Thyroid gland (tissue), 4 donors: Measurements from ENCODE around the gene ZNF611. TPM values are rescaled to one million over a fixed set of nuclear protein-coding genes. Genes with fewer than 3 reads are reported as not detected.
"Not testable (repeated sequence)": the region's sequence is repeated elsewhere in the genome, so short reads cannot be mapped to it uniquely, and the experiment has no call there.

ENCODE experiments used
- DNase-seq, 2 donors: peaks; one replicate each; pipeline ENCODE4 v3.0.0-alpha.2; 2019
- H3K27ac ChIP-seq, 3 donors: fragments of 200-600 bp; sonication (generic); 1 replicate in 2 of 3; 2 replicates in 1 of 3; pipeline ENCODE4 v1.5.1; 2016 to 2019; ENCODE audit warnings: mild to moderate bottlenecking in 1 of 3, moderate library complexity in 1 of 3
- H3K27me3 ChIP-seq: fragments of 200-600 bp; sonication (generic); one replicate; pipeline ENCODE4 v1.5.1; 2019
- H3K36me3 ChIP-seq, 2 donors: fragments of 200-600 bp; sonication (generic); one replicate each; pipeline ENCODE4 v1.5.1; 2016 to 2019
- H3K4me1 ChIP-seq, 2 donors: fragments of 200-600 bp; sonication (generic); one replicate each; pipeline ENCODE4 v1.5.1; 2017 to 2019
- H3K4me3 ChIP-seq, 3 donors: fragments of 200-600 bp; sonication (generic); replicated peaks in 1 of 3; 1 replicate in 2 of 3; 2 replicates in 1 of 3; pipeline ENCODE4 v1.5.1; 2016; ENCODE audit warnings: mild to moderate bottlenecking in 1 of 3
- H3K9me3 ChIP-seq: fragments of 200-600 bp; sonication (generic); one replicate; pipeline ENCODE4 v1.5.1; 2017
- POLR2A ChIP-seq, 2 donors: fragments of 450-650 bp; IDR thresholded peaks; one replicate each; pipeline ENCODE4 v1.6.1; 2017; ENCODE audit warnings: antibody characterized with exemption in 2 of 2, mild to moderate bottlenecking in 2 of 2, moderate library complexity in 1 of 2
- WGBS, 2 donors: methylation state at CpG; one replicate each; pipeline ENCODE4 v1.1.5; 2017; 5-methylcytosine and 5-hydroxymethylcytosine counted together
- intact Hi-C: fragments of 100-400 bp; cut with DNase I; formaldehyde crosslinking; loops from one replicate; pipeline ENCODE4 v1.15.1; 2023
- total RNA-seq, 4 donors: library from RNA; depleted of rRNA; stranded (reverse); fragments of >200 nt; gene quantifications; one replicate each; pipeline ENCODE4 v1.2.3, GENCODE V29; 2016
- TF ChIP-seq, protein P1 (sequence below), 6 experiments: fragments of 200-600 bp in 3 of 6; fragments of 450-650 bp in 3 of 6; sonication (generic) in 3 of 6; IDR thresholded peaks; one replicate each; pipeline ENCODE4 v1.5.1; 2016 to 2019; ENCODE audit warnings: antibody characterized with exemption in 6 of 6, mild to moderate bottlenecking in 2 of 6, inconsistent platforms in 1 of 6, moderate library complexity in 1 of 6

The ZNF611 gene
- total RNA-seq, 4 donors from 2014 or later: 12.8 to 34.8 (median 24.5) TPM

DNA sequence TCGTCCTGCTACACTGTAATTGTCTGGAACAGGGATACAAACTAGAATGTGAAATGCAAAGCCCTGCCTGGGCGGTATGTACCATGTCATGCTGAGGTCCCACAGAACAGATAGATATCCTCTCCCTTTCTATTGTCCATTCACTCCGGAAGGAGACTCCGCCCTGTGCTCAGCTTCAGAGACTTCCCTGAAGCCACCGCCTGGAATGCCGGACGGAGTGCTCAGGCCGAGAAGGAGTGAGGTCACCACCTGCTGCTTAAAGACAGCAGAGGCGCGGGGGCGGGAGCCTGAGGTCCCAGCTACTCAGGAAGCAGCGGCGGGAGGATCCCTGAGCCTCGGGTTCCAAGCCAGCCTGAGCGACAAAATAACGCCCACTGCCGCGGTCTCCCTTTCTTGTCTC, 890 bp upstream of the ZNF611 start:
- peak; percentile 25 to 39 for DNase-seq

DNA sequence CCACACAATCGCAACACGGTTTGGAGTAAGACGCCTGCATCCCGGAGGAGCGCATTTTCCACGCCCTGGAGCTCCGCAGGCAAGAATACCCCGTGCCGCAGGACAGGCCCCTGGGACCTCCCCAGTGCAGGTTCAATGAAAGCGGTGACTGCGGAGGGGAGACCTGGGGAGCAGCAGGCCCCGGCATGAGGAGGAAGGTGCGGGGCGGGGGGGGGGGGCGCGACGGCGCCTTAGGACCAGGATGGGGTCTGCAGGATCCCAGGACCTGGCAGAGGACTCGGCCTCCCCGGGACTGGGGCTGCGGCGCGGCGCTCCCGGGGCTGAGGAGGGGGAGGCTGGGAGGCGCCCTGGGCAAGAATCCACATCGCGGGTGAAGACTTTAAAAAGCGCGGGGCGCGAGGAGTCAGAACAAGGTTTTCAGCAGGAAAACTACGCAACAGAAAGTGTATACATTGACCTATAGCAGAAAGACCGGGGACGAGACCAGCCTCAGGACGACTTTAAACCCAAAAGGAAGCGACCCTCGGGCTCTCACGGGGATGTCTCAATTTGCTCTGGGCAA, 432 bp downstream of the ZNF611 start:
- DNase-seq: peak; percentile 16 to 31
- Histone ChIP-seq H3K27me3 (no peaks in the 10 kb centered on the region), H3K27ac (peak overlapping the region; percentile 58 to 85 (median 66)), H3K36me3 (no peaks in the 10 kb centered on the region), H3K4me3 (peak overlapping the region; percentile 46 to 52 (median 47)), H3K4me1 (peaks cover 13 to 28% of the 10 kb centered on the region in 2 donors), H3K9me3 (no peaks in the 10 kb centered on the region)
- intact Hi-C loops: no loop called here
- 0 to 2% methylated on average over 12 to 31 of the region's 39 CpGs for WGBS, 2 donors
- TF ChIP-seq, protein P1, sequence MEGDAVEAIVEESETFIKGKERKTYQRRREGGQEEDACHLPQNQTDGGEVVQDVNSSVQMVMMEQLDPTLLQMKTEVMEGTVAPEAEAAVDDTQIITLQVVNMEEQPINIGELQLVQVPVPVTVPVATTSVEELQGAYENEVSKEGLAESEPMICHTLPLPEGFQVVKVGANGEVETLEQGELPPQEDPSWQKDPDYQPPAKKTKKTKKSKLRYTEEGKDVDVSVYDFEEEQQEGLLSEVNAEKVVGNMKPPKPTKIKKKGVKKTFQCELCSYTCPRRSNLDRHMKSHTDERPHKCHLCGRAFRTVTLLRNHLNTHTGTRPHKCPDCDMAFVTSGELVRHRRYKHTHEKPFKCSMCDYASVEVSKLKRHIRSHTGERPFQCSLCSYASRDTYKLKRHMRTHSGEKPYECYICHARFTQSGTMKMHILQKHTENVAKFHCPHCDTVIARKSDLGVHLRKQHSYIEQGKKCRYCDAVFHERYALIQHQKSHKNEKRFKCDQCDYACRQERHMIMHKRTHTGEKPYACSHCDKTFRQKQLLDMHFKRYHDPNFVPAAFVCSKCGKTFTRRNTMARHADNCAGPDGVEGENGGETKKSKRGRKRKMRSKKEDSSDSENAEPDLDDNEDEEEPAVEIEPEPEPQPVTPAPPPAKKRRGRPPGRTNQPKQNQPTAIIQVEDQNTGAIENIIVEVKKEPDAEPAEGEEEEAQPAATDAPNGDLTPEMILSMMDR (IDR thresholded peaks at IDR 0.05): no peak
- no peak for TF ChIP-seq POLR2A (IDR thresholded peaks at IDR 0.05)

More for the DNA sequence above, 890 bp upstream of the ZNF611 start:
- WGBS, 2 donors: 76 to 82% methylated on average over 17 to 18 of the region's 18 CpGs
- TF ChIP-seq, protein P1 (IDR thresholded peaks at IDR 0.05): no peak
- TF ChIP-seq POLR2A (IDR thresholded peaks at IDR 0.05): no peak
- Histone ChIP-seq H3K27me3 (no peaks in the 10 kb centered on the region), H3K27ac (peak overlapping the region; percentile 55 to 85 (median 84)), H3K9me3 (no peaks in the 10 kb centered on the region), H3K4me3 (no peak overlapping the region), H3K4me1 (peaks cover 13 to 28% of the 10 kb centered on the region in 2 donors), H3K36me3 (no peaks in the 10 kb centered on the region)
- intact Hi-C loops: no loop called here

DNA sequence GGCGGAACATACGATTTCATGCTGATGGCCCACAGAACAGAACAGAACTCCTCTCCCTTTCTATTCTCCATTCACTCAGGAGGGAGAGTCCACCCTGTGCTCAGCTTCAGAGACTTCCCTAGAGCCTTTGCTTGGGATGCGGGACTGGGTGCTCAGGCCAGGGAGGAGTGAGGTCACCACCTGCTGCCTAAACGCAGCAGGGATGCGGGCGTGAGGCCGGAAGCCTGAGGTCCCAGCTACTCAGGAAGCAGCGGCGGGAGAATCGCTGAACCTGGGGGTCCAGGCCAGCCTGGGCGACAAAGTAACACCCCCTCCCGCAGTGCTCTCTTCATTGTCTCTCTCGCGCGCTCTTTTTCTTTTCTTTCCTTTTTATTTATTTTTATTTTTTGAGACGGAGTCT, 8.8 kb downstream of the ZNF611 start:
- 95 to 97% methylated on average over 16 of the region's 16 CpGs for WGBS, 2 donors
- intact Hi-C loops, H3K27me3 ChIP-seq, H3K9me3 ChIP-seq, H3K27ac ChIP-seq, DNase-seq, H3K4me1 ChIP-seq, H3K4me3 ChIP-seq: not testable (repeated sequence)
- H3K36me3 ChIP-seq: peaks cover 8 to 11% of the 10 kb centered on the region in 2 donors

DNA sequence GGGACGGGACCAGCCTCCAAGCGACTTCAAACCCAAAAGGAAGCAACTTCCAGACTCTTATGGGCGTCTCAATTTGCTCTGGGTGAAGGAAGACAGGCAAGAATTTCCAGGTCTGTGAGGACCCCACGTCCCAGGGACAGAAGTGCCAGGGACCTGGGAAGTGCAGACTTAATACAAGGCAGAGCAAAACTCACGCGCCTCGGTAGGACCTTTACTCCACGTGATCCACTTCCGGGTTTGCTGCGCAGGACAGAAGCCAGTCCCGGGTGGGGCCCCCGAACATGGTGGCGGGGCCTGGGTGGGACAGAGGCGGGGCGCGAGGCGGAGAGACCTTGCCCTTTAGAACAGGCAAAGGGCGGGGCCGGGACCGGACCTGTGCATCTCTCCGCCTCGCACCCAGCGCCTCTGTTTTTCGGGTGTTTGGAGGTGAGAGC, 9.3 kb downstream of the ZNF611 start:
- 93 to 95% methylated on average over 24 of the region's 24 CpGs for WGBS, 2 donors
- TF ChIP-seq POLR2A (IDR thresholded peaks at IDR 0.05): no peak
- TF ChIP-seq, protein P1 (IDR thresholded peaks at IDR 0.05): no peak
- Histone ChIP-seq H3K36me3 (peaks cover 11 to 13% of the 10 kb centered on the region in 2 donors), H3K27me3 (no peaks in the 10 kb centered on the region), H3K27ac (no peak overlapping the region), H3K9me3 (no peaks in the 10 kb centered on the region), H3K4me3 (no peak overlapping the region), H3K4me1 (no peaks in the 10 kb centered on the region)
- intact Hi-C loops: no loop called here
- DNase-seq: no peak

DNA sequence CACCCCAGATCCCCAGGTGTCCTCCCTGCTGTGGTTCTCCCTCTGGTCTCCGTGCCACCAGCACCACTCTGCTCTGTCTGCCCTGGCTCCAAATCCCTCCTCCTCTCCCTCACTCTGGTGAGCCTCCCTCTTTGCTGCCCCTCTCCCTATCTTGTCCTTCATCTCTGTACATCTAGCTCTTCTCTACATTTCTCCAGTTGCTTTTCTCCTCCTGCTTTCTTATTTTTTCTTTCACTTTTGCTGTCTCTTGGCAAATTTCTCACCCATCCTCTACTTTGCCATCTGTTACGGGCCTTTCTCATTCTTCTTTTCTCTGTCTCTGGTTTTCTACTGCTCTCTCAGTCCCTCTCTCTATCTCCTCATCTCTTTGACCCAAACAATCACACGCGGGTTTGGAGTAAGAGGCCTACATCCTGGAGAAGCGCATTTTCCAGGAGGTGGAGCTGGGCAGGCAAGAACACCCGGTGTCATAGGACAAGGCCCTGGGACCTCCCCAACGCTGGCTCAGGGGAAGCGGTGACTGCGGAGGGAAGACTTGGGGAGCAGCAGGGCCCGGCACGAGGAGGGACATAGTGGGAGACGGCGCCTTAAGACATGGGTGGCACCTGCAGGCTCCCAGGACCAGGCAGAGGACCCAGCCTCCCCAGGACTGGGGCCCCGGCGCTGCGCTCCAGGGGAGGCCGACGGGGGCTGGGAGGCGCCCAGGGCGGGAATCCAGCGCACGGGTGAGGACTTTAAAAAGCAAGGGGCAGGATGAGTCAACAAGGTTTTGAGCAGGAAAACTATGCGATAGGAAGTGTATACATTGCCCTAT, 9.9 kb downstream of the ZNF611 start:
- no peak for DNase-seq
- Histone ChIP-seq H3K27ac (no peak overlapping the region), H3K4me3 (no peak overlapping the region), H3K36me3 (peaks cover 11 to 14% of the 10 kb centered on the region in 2 donors), H3K4me1 (no peaks in the 10 kb centered on the region), H3K9me3 (no peaks in the 10 kb centered on the region), H3K27me3 (no peaks in the 10 kb centered on the region)
- intact Hi-C loops: no loop called here
- 88 to 89% methylated on average over 19 to 23 of the region's 23 CpGs for WGBS, 2 donors
- TF ChIP-seq, protein P1 (IDR thresholded peaks at IDR 0.05): no peak
- TF ChIP-seq POLR2A (IDR thresholded peaks at IDR 0.05): no peak

DNA sequence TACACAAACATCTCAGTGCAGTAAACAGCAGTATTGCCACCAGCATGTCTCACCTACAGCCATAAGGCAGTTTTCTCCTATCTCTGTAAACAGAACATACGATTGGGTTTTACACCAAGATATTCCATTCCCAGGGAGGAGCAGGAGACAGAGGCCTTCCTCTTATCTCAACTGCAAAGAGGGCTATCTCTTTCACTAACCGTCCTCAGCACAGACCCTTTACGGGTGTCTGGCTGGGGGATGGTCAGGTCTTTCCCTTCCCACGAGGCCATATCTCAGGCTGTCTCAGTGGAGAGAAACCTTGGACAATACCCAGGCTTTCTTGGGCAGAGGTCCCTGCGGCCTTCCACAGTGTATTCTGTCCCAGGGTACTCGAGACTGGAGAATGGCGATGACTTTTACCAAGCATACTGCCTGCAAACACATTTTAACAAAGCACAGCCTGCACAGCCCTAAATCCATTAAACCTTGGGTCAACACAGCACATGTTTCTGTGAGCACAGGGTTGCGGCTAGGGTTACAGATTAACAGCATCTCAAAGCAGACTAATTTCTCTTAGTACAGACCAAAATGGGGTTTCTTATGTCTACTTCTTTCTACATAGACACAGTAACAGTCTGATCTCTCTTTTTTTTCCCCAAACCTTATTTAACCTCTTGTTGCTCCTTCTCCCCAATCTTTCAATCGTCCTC, 10.8 kb downstream of the ZNF611 start:
- H3K9me3 ChIP-seq, H3K4me1 ChIP-seq, intact Hi-C loops, H3K27ac ChIP-seq, DNase-seq, H3K4me3 ChIP-seq, H3K27me3 ChIP-seq: not testable (repeated sequence)
- WGBS, 2 donors: 76 to 79% methylated on average over 9 of the region's 9 CpGs
- peaks cover 11 to 14% of the 10 kb centered on the region in 2 donors for H3K36me3 ChIP-seq
